ENCODE results near the gene SLC26A4. TPM values are rescaled to one million over a fixed set of nuclear protein-coding genes. Genes with fewer than 3 reads are reported as not detected.

SLC26A4 gene
- total RNA-seq, 1 donor = not detected

GRCh38 chr7:107678110-107678753, 17.6 kb downstream of the SLC26A4 start:
- H3K4me1 ChIP-seq (ENCODE audit: insufficient read depth, low read length) = peaks cover 9% of the 10 kb centered on the region
- no peaks in the 10 kb centered on the region for H3K9me3 ChIP-seq (ENCODE audit: low read depth, low read length)
- H3K4me3 ChIP-seq (ENCODE audit: low read length) = no peak overlapping the region
- H3K27me3 ChIP-seq (ENCODE audit: insufficient read depth, low read length) = no peaks in the 10 kb centered on the region

- Histone ChIP-seq H3K9me3 (ENCODE audit: low read depth, low read length) (no peaks in the 10 kb centered on the region), H3K4me1 (ENCODE audit: insufficient read depth, low read length) (peaks cover 9% of the 10 kb centered on the region), H3K27me3 (ENCODE audit: insufficient read depth, low read length) (no peaks in the 10 kb centered on the region), H3K4me3 (ENCODE audit: low read length) (no peak overlapping the region)
These were observed 19.9 kb downstream of the SLC26A4 start for GRCh38 chr7:107680478-107680877.

- no peak overlapping the region for H3K4me3 ChIP-seq (ENCODE audit: low read length)
- peaks cover 4% of the 10 kb centered on the region for H3K4me1 ChIP-seq (ENCODE audit: insufficient read depth, low read length)
- no peaks in the 10 kb centered on the region for H3K27me3 ChIP-seq (ENCODE audit: insufficient read depth, low read length)
- no peaks in the 10 kb centered on the region for H3K9me3 ChIP-seq (ENCODE audit: low read depth, low read length)
These were observed 22.3 kb downstream of the SLC26A4 start for GRCh38 chr7:107682886-107683285.

GRCh38 chr7:107684287-107684686, 23.7 kb downstream of the SLC26A4 start:
- no peaks in the 10 kb centered on the region for H3K9me3 ChIP-seq (ENCODE audit: low read depth, low read length)
- H3K27me3 ChIP-seq (ENCODE audit: insufficient read depth, low read length) = no peaks in the 10 kb centered on the region
- no peaks in the 10 kb centered on the region for H3K4me1 ChIP-seq (ENCODE audit: insufficient read depth, low read length)
- H3K4me3 ChIP-seq (ENCODE audit: low read length) = no peak overlapping the region

- Histone ChIP-seq H3K27me3 (ENCODE audit: insufficient read depth, low read length) (peaks cover 2% of the 10 kb centered on the region), H3K4me1 (ENCODE audit: insufficient read depth, low read length) (no peaks in the 10 kb centered on the region), H3K9me3 (ENCODE audit: low read depth, low read length) (no peaks in the 10 kb centered on the region), H3K4me3 (ENCODE audit: low read length) (no peak overlapping the region)
These were observed 24.4 kb downstream of the SLC26A4 start for GRCh38 chr7:107684947-107685463.

GRCh38 chr7:107686816-107687387, 26.3 kb downstream of the SLC26A4 start:
- no peaks in the 10 kb centered on the region for H3K9me3 ChIP-seq (ENCODE audit: low read depth, low read length)

GRCh38 chr7:107687656-107688055, 27.0 kb downstream of the SLC26A4 start:
- H3K27me3 ChIP-seq (ENCODE audit: insufficient read depth, low read length) = peaks cover 3% of the 10 kb centered on the region
- no peaks in the 10 kb centered on the region for H3K4me1 ChIP-seq (ENCODE audit: insufficient read depth, low read length)
- H3K4me3 ChIP-seq (ENCODE audit: low read length) = no peak overlapping the region
- H3K9me3 ChIP-seq (ENCODE audit: low read depth, low read length) = no peaks in the 10 kb centered on the region

More at GRCh38 chr7:107686816-107687387, 26.3 kb downstream of the SLC26A4 start:
- H3K4me3 ChIP-seq (ENCODE audit: low read length) = no peak overlapping the region
- H3K4me1 ChIP-seq (ENCODE audit: insufficient read depth, low read length) = no peaks in the 10 kb centered on the region
- peaks cover 3% of the 10 kb centered on the region for H3K27me3 ChIP-seq (ENCODE audit: insufficient read depth, low read length)

- Histone ChIP-seq H3K4me3 (ENCODE audit: low read length) (no peak overlapping the region), H3K4me1 (ENCODE audit: insufficient read depth, low read length) (no peaks in the 10 kb centered on the region), H3K27me3 (ENCODE audit: insufficient read depth, low read length) (peaks cover 3% of the 10 kb centered on the region), H3K9me3 (ENCODE audit: low read depth, low read length) (no peaks in the 10 kb centered on the region)
These were observed 28.9 kb downstream of the SLC26A4 start for GRCh38 chr7:107689553-107689952.

- Histone ChIP-seq H3K9me3 (ENCODE audit: low read depth, low read length) (no peaks in the 10 kb centered on the region), H3K4me1 (ENCODE audit: insufficient read depth, low read length) (no peaks in the 10 kb centered on the region), H3K4me3 (ENCODE audit: low read length) (no peak overlapping the region), H3K27me3 (ENCODE audit: insufficient read depth, low read length) (peaks cover 3% of the 10 kb centered on the region)
These were observed 29.5 kb downstream of the SLC26A4 start for GRCh38 chr7:107690084-107690483.

GRCh38 chr7:107690611-107691010, 30.0 kb downstream of the SLC26A4 start:
- Histone ChIP-seq H3K4me1 (ENCODE audit: insufficient read depth, low read length) (no peaks in the 10 kb centered on the region), H3K4me3 (ENCODE audit: low read length) (no peak overlapping the region), H3K27me3 (ENCODE audit: insufficient read depth, low read length) (peaks cover 3% of the 10 kb centered on the region), H3K9me3 (ENCODE audit: low read depth, low read length) (no peaks in the 10 kb centered on the region)

- Histone ChIP-seq H3K27me3 (ENCODE audit: insufficient read depth, low read length) (peaks cover 3% of the 10 kb centered on the region), H3K4me3 (ENCODE audit: low read length) (no peak overlapping the region), H3K4me1 (ENCODE audit: insufficient read depth, low read length) (no peaks in the 10 kb centered on the region), H3K9me3 (ENCODE audit: low read depth, low read length) (no peaks in the 10 kb centered on the region)
These were observed 31.1 kb downstream of the SLC26A4 start for GRCh38 chr7:107691716-107692115.

- no peaks in the 10 kb centered on the region for H3K9me3 ChIP-seq (ENCODE audit: low read depth, low read length)
These were observed 31.9 kb downstream of the SLC26A4 start for GRCh38 chr7:107692501-107692900.

GRCh38 chr7:107693396-107693795, 32.8 kb downstream of the SLC26A4 start:
- Histone ChIP-seq H3K27me3 (ENCODE audit: insufficient read depth, low read length) (peaks cover 3% of the 10 kb centered on the region), H3K4me1 (ENCODE audit: insufficient read depth, low read length) (no peaks in the 10 kb centered on the region), H3K4me3 (ENCODE audit: low read length) (no peak overlapping the region), H3K9me3 (ENCODE audit: low read depth, low read length) (no peaks in the 10 kb centered on the region)

More at GRCh38 chr7:107692501-107692900, 31.9 kb downstream of the SLC26A4 start:
- Histone ChIP-seq H3K27me3 (ENCODE audit: insufficient read depth, low read length) (peaks cover 3% of the 10 kb centered on the region), H3K4me3 (ENCODE audit: low read length) (no peak overlapping the region), H3K4me1 (ENCODE audit: insufficient read depth, low read length) (no peaks in the 10 kb centered on the region)

- peaks cover 3% of the 10 kb centered on the region for H3K27me3 ChIP-seq (ENCODE audit: insufficient read depth, low read length)
- H3K4me1 ChIP-seq (ENCODE audit: insufficient read depth, low read length) = no peaks in the 10 kb centered on the region
- H3K4me3 ChIP-seq (ENCODE audit: low read length) = no peak overlapping the region
- no peaks in the 10 kb centered on the region for H3K9me3 ChIP-seq (ENCODE audit: low read depth, low read length)
These were observed 33.8 kb downstream of the SLC26A4 start for GRCh38 chr7:107694386-107694785.

GRCh38 chr7:107696330-107696946, 35.8 kb downstream of the SLC26A4 start:
- Histone ChIP-seq H3K27me3 (ENCODE audit: insufficient read depth, low read length) (no peaks in the 10 kb centered on the region), H3K9me3 (ENCODE audit: low read depth, low read length) (no peaks in the 10 kb centered on the region), H3K4me1 (ENCODE audit: insufficient read depth, low read length) (no peaks in the 10 kb centered on the region), H3K4me3 (ENCODE audit: low read length) (no peak overlapping the region)

Measured in mononuclear cell (primary cell).